Thyroid gland (tissue), 4 donors: ENCODE results near the gene LAIR2.

ENCODE experiments used
- CTCF ChIP-seq, 6 experiments: fragments of 200-600 bp in 3 of 6; fragments of 450-650 bp in 3 of 6; sonication (generic) in 3 of 6; IDR thresholded peaks; one replicate each; pipeline ENCODE4 v1.5.1; 2016 to 2019; ENCODE audit warnings: antibody characterized with exemption in 6 of 6, mild to moderate bottlenecking in 2 of 6, inconsistent platforms in 1 of 6, moderate library complexity in 1 of 6
- POLR2A ChIP-seq, 2 donors: fragments of 450-650 bp; IDR thresholded peaks; one replicate each; pipeline ENCODE4 v1.6.1; 2017; ENCODE audit warnings: antibody characterized with exemption in 2 of 2, mild to moderate bottlenecking in 2 of 2, moderate library complexity in 1 of 2

GRCh38 chr19:54489766-54490165 is 12.9 kb upstream of the LAIR2 start:
- TF ChIP-seq CTCF (IDR thresholded peaks at IDR 0.05) (no peak), POLR2A (IDR thresholded peaks at IDR 0.05) (no peak)
